WTC11 (cell line): ENCODE data around the gene DCUN1D2. TPM values are rescaled to one million over a fixed set of nuclear protein-coding genes. Genes with fewer than 3 reads are reported as not detected.

Source experiments
- ATAC-seq: fragments of 200-7000 bp; cut with Tn5 transposase; 2 replicates; pipeline ENCODE4 v1.10.0; 2021; ENCODE audit warnings: mild to moderate bottlenecking, moderate library complexity
- CTCF ChIA-PET: fragments of 300-600 bp; sonication (Branson Sonifier 250); formaldehyde crosslinking; loops from one replicate; lab custom pipeline; 2021; ENCODE audit warnings: antibody characterized with exemption; lab: Charles Lee
- POLR2A ChIA-PET: fragments of 350-600 bp; sonication (Branson Sonifier 250); formaldehyde crosslinking; loops from one replicate; lab custom pipeline; 2021; ENCODE audit warnings: antibody characterized with exemption; lab: Charles Lee
- DNase-seq: peaks from one replicate; pipeline ENCODE4 v3.0.0; 2021; ENCODE audit warnings: low spot score
- H3K27ac Mint-ChIP-seq: 2 replicates; pipeline ENCODE4 v1.8.0; 2021; ENCODE audit warnings: mixed read lengths
- H3K27me3 Mint-ChIP-seq: 2 replicates; pipeline ENCODE4 v1.8.0; 2021; ENCODE audit warnings: low read depth, mild to moderate bottlenecking, moderate library complexity, mixed read lengths
- H3K36me3 Mint-ChIP-seq: 2 replicates; pipeline ENCODE4 v1.8.0; 2021; ENCODE audit warnings: mixed read lengths
- H3K4me1 Mint-ChIP-seq: 2 replicates; pipeline ENCODE4 v1.8.0; 2022; ENCODE audit warnings: mixed read lengths
- H3K4me3 Mint-ChIP-seq: 2 replicates; pipeline ENCODE4 v1.8.0; 2021; ENCODE audit warnings: mild to moderate bottlenecking, moderate library complexity, mixed read lengths
- H3K9me3 Mint-ChIP-seq: 2 replicates; pipeline ENCODE4 v1.8.0; 2021; ENCODE audit warnings: mixed read lengths
- AR ChIP-seq: fragments of 250-450 bp; sonication (Bioruptor Pico); IDR thresholded peaks from 2 replicates; pipeline ENCODE4 v1.9.0; 2021; ENCODE audit warnings: mild to moderate bottlenecking
- ATF3 ChIP-seq: sonication (generic); formaldehyde crosslinking; conservative IDR thresholded peaks from 2 replicates; pipeline ENCODE4 v1.8.1; 2022; ENCODE audit warnings: mild to moderate bottlenecking, missing genetic modification reagents
- ESRRA ChIP-seq: sonication (generic); formaldehyde crosslinking; IDR thresholded peaks from 2 replicates; pipeline ENCODE4 v1.8.1; 2022; ENCODE audit warnings: mild to moderate bottlenecking, missing genetic modification reagents, borderline replicate concordance
- FOXJ3 ChIP-seq: sonication (generic); formaldehyde crosslinking; IDR thresholded peaks from 2 replicates; pipeline ENCODE4 v1.9.0; 2021; ENCODE audit warnings: missing genetic modification reagents, mild to moderate bottlenecking, borderline replicate concordance
- FOXP4 ChIP-seq: sonication (generic); formaldehyde crosslinking; IDR thresholded peaks from 2 replicates; pipeline ENCODE4 v1.8.0; 2022; ENCODE audit warnings: mild to moderate bottlenecking, missing genetic modification reagents
- MAX ChIP-seq: sonication (generic); formaldehyde crosslinking; IDR thresholded peaks from 2 replicates; pipeline ENCODE4 v1.8.0; 2022; ENCODE audit warnings: mild to moderate bottlenecking, missing genetic modification reagents
- MXD4 ChIP-seq: fragments of 250-450 bp; sonication (Bioruptor Pico); IDR thresholded peaks from 2 replicates; pipeline ENCODE4 v1.8.0; 2021; ENCODE audit warnings: mild to moderate bottlenecking, moderate library complexity, borderline replicate concordance
- MYBL2 ChIP-seq: sonication (generic); formaldehyde crosslinking; IDR thresholded peaks from 2 replicates; pipeline ENCODE4 v1.8.1; 2023; ENCODE audit warnings: mild to moderate bottlenecking, moderate library complexity, missing genetic modification reagents
- OVOL2 ChIP-seq: fragments of 250-450 bp; sonication (Bioruptor Pico); IDR thresholded peaks from 2 replicates; pipeline ENCODE4 v1.9.0; 2021; ENCODE audit warnings: mild to moderate bottlenecking, borderline replicate concordance
- PREB ChIP-seq: sonication (generic); formaldehyde crosslinking; IDR thresholded peaks from 2 replicates; pipeline ENCODE4 v1.8.1; 2022; ENCODE audit warnings: mild to moderate bottlenecking, missing genetic modification reagents, moderate library complexity, borderline replicate concordance
- RELA ChIP-seq: sonication (generic); formaldehyde crosslinking; IDR thresholded peaks from 2 replicates; pipeline ENCODE4 v1.8.1; 2022; ENCODE audit warnings: missing genetic modification reagents, mild to moderate bottlenecking, borderline replicate concordance
- STAT6 ChIP-seq: sonication (generic); formaldehyde crosslinking; conservative IDR thresholded peaks from 2 replicates; pipeline ENCODE4 v1.8.1; 2023; ENCODE audit warnings: mild to moderate bottlenecking, low read depth, missing genetic modification reagents, moderate library complexity
- ZNF423 ChIP-seq: fragments of 250-450 bp; sonication (Bioruptor Pico); IDR thresholded peaks from 2 replicates; pipeline ENCODE4 v2.1.2; 2022; ENCODE audit warnings: mild to moderate bottlenecking, moderate library complexity
- ZNF532 ChIP-seq: fragments of 250-450 bp; sonication (Bioruptor Pico); IDR thresholded peaks from 2 replicates; pipeline ENCODE4 v1.9.0; 2021; ENCODE audit warnings: mild to moderate bottlenecking, borderline replicate concordance
- total RNA-seq: library from RNA; stranded (reverse); gene quantifications from 3 replicates; pipeline ENCODE4 v1.2.3, GENCODE V29; 2021

Gene DCUN1D2
- total RNA-seq, 1 experiment from 2014 or later: 42.5 TPM

GRCh38 chr13:113537909-113538688, 47.6 kb upstream of the DCUN1D2 start:
- DNase-seq: no peak
- POLR2A ChIA-PET: no interaction called here
- H3K4me3 Mint-ChIP-seq: no peak overlapping the region
- TF ChIP-seq FOXJ3 (no peak), PREB (CRISPR knock-in tag) (no peak), FOXP4 (CRISPR knock-in tag) (no peak), AR (no peak)
- TF ChIP-seq, all 79 proteins: peak for 0
- Mint-ChIP-seq H3K27ac (peak overlapping the region; percentile 67), H3K36me3 (peaks cover 13% of the 10 kb centered on the region), H3K9me3 (no peaks in the 10 kb centered on the region), H3K4me1 (peaks cover 2% of the 10 kb centered on the region), H3K27me3 (no peaks in the 10 kb centered on the region)
- CTCF ChIA-PET: interaction anchor here (1.0 kb wide), 1 partner anchor 24 kb away, joined by 3 read pairs; no protein-coding TSS in a partner anchor
- ATAC-seq: no peak

- POLR2A ChIA-PET: no interaction called here
- no peaks in the 10 kb centered on the region for H3K9me3 Mint-ChIP-seq
- TF ChIP-seq OVOL2: no peak
- no peak for TF ChIP-seq MAX (CRISPR knock-in tag)
- no peak for TF ChIP-seq MXD4 (CRISPR knock-in tag)
- no peak for TF ChIP-seq ZNF532
- no peak for TF ChIP-seq ZNF423 (CRISPR knock-in tag)
- no peak for TF ChIP-seq ATF3
- no peak for TF ChIP-seq RELA
- TF ChIP-seq MYBL2 (CRISPR knock-in tag): no peak
- no peak for TF ChIP-seq ESRRA (CRISPR knock-in tag)
- TF ChIP-seq STAT6 (CRISPR knock-in tag): no peak
- TF ChIP-seq, all 79 proteins: peak for 0
- Mint-ChIP-seq H3K36me3 (peaks cover 13% of the 10 kb centered on the region), H3K4me3 (no peak overlapping the region), H3K27ac (peak overlapping the region; percentile 67; the same call in 1 of the 2 replicates), H3K4me1 (peaks cover 6% of the 10 kb centered on the region), H3K27me3 (no peaks in the 10 kb centered on the region)
- ATAC-seq: no peak
- no peak for DNase-seq
- CTCF ChIA-PET: interaction anchor here (1.0 kb wide), 2 partner anchors 25 kb away, joined by 3 to 5 read pairs; no protein-coding TSS in a partner anchor
Measured at GRCh38 chr13:113537205-113537604, 46.7 kb upstream of the DCUN1D2 start.
